ENCODE results near the gene THAP11. TPM values are rescaled to one million over a fixed set of nuclear protein-coding genes. Genes with fewer than 3 reads are reported as not detected.

The THAP11 gene
- total RNA-seq, 4 donors from 2014 or later = 24.7 to 44.1 (median 32.7) TPM

- no peaks in the 10 kb centered on the region for H3K36me3 ChIP-seq
- no peaks in the 10 kb centered on the region for H3K9me3 ChIP-seq
- peak within 1 kb of the TSS; percentile 76 to 97 (median 79) for H3K4me3 ChIP-seq
- peak; percentile 97 for DNase-seq
- WGBS, 2 donors (ENCODE audit: low coverage in 1 of 2) = 0% methylated on average over 42 of the region's 54 CpGs; no CpG with 5 or more reads in 1 of the 2 donors
- no peak for TF ChIP-seq EP300 (IDR thresholded peaks at IDR 0.05; ENCODE audit: low read depth)
- peak; percentile 86 to 92 (median 90) for TF ChIP-seq POLR2AphosphoS5 (IDR thresholded peaks at IDR 0.05)
- TF ChIP-seq POLR2A (IDR thresholded peaks at IDR 0.05) = peak; percentile 84
- no peak for TF ChIP-seq CTCF (IDR thresholded peaks at IDR 0.05)
- peaks cover 10 to 25% (median 16%) of the 10 kb centered on the region in 4 donors for H3K4me1 ChIP-seq
- in situ Hi-C loops (cut with MboI; ENCODE audit: low pct_ligation_motif_present in 1 of 4, low pct_unique_long_range_greater_than_20kb in 1 of 4, low sequenced_read_pairs in 3 of 4) (no loop called here), intact Hi-C loops (cut with DNase I; ENCODE audit: low total_unique reads) (no loop called here)
- no peaks in the 10 kb centered on the region for H3K27me3 ChIP-seq
- peak within 1 kb of the TSS; percentile 79 to 89 (median 85) for H3K27ac ChIP-seq
Measured at GRCh38 chr16:67806428-67807147, 35.5 kb upstream of the THAP11 start, which contains the start of the genes RANBP10 and TSNAXIP1. TSS of gene RANBP10 (minus strand) at chr16:67806560. CDS start at chr16:67806536, 24 bp downstream. TSS of gene TSNAXIP1 (plus strand) at chr16:67806889. CDS start at chr16:67807150, 261 bp downstream.

GRCh38 chr16:67807148-67807682 lies 34.9 kb upstream of the THAP11 start:
- peak overlapping the region; percentile 79 to 89 (median 84) for H3K27ac ChIP-seq
- 0 to 30% methylated on average over 2 to 24 of the region's 24 CpGs for WGBS, 2 donors (ENCODE audit: low coverage in 1 of 2)
- no peaks in the 10 kb centered on the region for H3K9me3 ChIP-seq
- H3K36me3 ChIP-seq = no peaks in the 10 kb centered on the region
- in situ Hi-C loops (cut with MboI; ENCODE audit: low pct_ligation_motif_present in 1 of 4, low pct_unique_long_range_greater_than_20kb in 1 of 4, low sequenced_read_pairs in 3 of 4) (no loop called here), intact Hi-C loops (cut with DNase I; ENCODE audit: low total_unique reads) (no loop called here)
- peaks cover 10 to 25% (median 16%) of the 10 kb centered on the region in 4 donors for H3K4me1 ChIP-seq
- H3K4me3 ChIP-seq = peak overlapping the region; percentile 3 to 82 (median 76)
- H3K27me3 ChIP-seq = no peaks in the 10 kb centered on the region
- DNase-seq = no peak
- TF ChIP-seq CTCF (IDR thresholded peaks at IDR 0.05) = no peak
- TF ChIP-seq POLR2AphosphoS5 (IDR thresholded peaks at IDR 0.05) = no peak
- no peak for TF ChIP-seq POLR2A (IDR thresholded peaks at IDR 0.05)
- no peak for TF ChIP-seq EP300 (IDR thresholded peaks at IDR 0.05; ENCODE audit: low read depth)

- no peak for DNase-seq
- in situ Hi-C loops (cut with MboI; ENCODE audit: low pct_ligation_motif_present in 1 of 4, low pct_unique_long_range_greater_than_20kb in 1 of 4, low sequenced_read_pairs in 3 of 4) = loop anchor here in 2 of 4 donors (10.0 kb wide), 2 partner anchors 113 to 137 kb away; no protein-coding TSS in a partner anchor
- no peak overlapping the region for H3K27ac ChIP-seq
Measured at GRCh38 chr16:67811899-67812298, 30.2 kb upstream of the THAP11 start.

More at GRCh38 chr16:67811899-67812298, 30.2 kb upstream of the THAP11 start:
- Histone ChIP-seq H3K9me3 (no peaks in the 10 kb centered on the region), H3K4me3 (no peak overlapping the region), H3K36me3 (no peaks in the 10 kb centered on the region), H3K4me1 (peaks cover 5 to 22% (median 11%) of the 10 kb centered on the region in 4 donors), H3K27me3 (no peaks in the 10 kb centered on the region)
- TF ChIP-seq POLR2A (IDR thresholded peaks at IDR 0.05) (no peak), POLR2AphosphoS5 (IDR thresholded peaks at IDR 0.05) (no peak), CTCF (IDR thresholded peaks at IDR 0.05) (no peak), EP300 (IDR thresholded peaks at IDR 0.05; ENCODE audit: low read depth) (no peak)
- intact Hi-C loops (cut with DNase I; ENCODE audit: low total_unique reads) = loop anchor here (10.0 kb wide), 1 partner anchor 113 kb away; no protein-coding TSS in a partner anchor
- WGBS, 2 donors (ENCODE audit: low coverage in 1 of 2) = 100% methylated on average over 1 of the region's 1 CpG

All from transverse colon (tissue), 4 donors.